GM12801 (cell line): Measurements from ENCODE around the gene TSPOAP1.

Source experiments
- TF ChIP-seq, protein P1 (sequence below): IDR thresholded peaks from one replicate; pipeline ENCODE4 v1.5.1; 2011; ENCODE audit warnings: control low read depth; ENCODE audit not compliant: insufficient read length; ENCODE audit errors: extremely low read depth

Gene TSPOAP1

GRCh38 chr17:58303971-58304749 lies 24.4 kb downstream of the TSPOAP1 start:
- TF ChIP-seq, protein P1, sequence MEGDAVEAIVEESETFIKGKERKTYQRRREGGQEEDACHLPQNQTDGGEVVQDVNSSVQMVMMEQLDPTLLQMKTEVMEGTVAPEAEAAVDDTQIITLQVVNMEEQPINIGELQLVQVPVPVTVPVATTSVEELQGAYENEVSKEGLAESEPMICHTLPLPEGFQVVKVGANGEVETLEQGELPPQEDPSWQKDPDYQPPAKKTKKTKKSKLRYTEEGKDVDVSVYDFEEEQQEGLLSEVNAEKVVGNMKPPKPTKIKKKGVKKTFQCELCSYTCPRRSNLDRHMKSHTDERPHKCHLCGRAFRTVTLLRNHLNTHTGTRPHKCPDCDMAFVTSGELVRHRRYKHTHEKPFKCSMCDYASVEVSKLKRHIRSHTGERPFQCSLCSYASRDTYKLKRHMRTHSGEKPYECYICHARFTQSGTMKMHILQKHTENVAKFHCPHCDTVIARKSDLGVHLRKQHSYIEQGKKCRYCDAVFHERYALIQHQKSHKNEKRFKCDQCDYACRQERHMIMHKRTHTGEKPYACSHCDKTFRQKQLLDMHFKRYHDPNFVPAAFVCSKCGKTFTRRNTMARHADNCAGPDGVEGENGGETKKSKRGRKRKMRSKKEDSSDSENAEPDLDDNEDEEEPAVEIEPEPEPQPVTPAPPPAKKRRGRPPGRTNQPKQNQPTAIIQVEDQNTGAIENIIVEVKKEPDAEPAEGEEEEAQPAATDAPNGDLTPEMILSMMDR, result peak; percentile 14

GRCh38 chr17:58302919-58303585 lies 25.5 kb downstream of the TSPOAP1 start:
- TF ChIP-seq, protein P1, result no peak

DNA sequence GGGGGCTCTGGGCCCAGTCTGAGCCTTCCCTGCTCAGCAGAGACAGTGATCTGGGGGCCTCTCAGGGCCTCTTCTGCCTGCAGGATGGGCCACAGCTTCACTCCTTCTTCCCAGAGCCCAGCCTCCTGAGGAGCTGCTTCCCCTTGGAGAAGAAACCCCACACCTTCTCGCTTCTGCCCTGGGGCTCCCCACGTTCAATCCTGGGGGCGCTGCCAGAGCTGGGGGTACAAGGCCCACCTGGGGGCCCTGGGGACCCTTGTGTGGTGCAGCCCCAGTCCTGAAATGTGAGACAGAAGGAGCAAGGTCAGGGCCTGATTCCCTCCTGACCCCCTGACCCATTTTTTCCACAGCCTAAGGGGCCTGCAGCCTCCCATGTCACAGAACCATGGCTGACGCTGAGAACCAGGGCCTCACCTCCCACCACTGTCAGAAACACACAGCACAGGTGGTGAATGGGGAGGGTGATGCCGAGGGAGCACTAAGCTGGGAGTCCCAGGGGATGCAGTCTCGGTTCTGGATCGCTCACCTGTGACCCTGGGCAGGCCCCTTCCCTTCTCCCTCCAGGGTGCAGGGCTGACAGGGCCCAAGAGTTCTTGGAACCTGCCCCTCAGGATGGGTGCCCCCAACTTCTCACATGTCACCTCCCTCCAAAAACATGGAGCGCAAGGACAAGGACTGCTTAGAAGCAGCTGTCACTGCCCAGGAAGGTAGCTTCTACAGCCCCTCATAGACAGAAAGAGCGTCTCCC lies 26.2 kb downstream of the TSPOAP1 start:
- TF ChIP-seq, protein P1, result no peak

DNA sequence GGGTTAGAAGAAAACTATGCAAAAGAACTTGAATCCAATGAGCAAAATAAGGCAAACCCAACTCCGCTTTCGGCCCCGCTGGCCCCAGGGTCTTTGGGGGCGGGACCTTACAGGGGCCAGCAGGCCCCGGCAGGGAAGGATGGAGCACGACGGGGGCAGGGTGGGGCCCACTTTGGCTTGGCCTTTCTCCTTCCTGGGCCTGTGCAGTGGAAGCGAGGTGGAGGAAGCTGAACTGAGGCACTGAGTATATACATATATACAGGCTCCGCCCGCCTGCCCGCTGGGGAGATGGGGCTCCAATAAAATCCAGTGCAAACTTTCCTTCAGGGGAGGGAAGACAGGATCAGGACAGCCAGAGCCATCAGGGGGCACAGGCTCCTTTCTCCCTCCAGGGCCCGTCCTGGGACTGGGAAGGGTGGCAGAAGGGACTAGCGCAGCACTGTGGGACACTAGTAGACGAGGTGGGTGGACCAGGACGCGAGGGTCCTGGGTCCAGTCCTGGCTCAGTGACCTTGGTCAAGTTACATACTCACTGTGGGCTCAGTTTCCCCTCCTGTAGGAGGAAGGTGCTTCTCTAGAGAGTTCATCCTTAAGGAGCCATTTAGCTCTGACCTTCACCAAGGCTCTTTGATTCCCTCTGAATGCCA lies 27.0 kb downstream of the TSPOAP1 start:
- TF ChIP-seq, protein P1, result no peak

DNA sequence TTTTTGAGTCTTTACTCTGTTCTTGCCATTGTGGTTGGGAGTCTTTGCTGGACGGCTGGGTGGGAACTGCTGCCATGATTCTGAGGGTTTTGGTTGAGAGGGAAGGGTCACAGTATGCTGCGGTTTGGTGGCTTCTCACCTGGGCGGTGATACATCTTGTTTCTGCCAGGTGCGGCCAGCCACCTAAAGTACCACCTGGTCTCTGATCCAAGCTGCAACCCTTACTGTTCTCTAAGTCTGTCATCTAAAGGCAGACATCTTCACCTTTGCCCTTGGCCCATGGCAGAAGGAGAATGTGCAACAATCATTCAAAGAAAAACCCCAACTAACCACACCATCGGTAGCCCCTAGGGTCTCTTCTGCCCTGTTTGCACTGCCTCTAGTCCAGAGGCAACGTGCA lies 28.3 kb downstream of the TSPOAP1 start:
- TF ChIP-seq, protein P1, result no peak

DNA sequence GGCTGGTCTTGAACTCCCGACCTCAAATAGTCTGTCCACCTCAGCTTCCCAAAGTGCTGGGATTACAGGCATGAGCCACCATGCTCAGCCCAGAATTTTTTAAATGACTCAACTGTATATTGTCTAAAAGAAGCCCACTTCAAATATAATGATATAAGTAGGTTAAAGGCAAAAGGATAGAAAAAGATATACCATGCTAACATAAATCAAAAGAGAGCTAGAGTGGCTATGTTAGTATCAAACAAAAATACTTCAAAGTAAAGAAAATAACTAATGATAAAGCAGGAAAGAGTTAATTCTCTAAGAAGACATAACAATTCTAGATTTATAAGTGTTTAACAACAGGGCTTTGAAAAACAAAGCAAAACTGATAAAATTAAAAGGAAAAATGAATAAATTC lies 34.6 kb downstream of the TSPOAP1 start:
- TF ChIP-seq, protein P1, result no peak

DNA sequence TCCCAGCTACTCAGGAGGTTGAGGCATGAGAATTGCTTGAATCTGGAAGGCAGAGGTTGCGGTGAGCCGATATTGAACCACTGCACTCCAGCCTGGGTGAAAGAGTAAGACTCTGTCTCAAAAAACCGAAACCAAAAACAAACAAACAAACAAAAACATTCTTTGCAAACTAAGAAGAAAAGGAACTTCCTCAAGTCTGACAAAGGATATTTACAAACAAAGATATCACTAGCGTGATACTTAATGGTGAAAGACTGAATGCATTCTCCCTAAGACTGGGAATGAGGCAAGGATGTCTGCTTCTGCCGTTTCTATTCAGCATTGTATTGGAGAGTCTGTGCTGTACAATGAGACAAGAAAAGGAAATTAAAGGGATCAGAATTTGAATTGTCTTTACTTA lies 37.3 kb downstream of the TSPOAP1 start:
- TF ChIP-seq, protein P1, result no peak
